ENCODE data around the gene OBSCN.

Gene OBSCN

GRCh38 chr1:228346731-228347130 is 138.9 kb downstream of the OBSCN start:
- TF ChIP-seq CTCF (IDR thresholded peaks at IDR 0.05; ENCODE audit: low read depth, low read length), result no peak

GRCh38 chr1:228347181-228347580 is 139.3 kb downstream of the OBSCN start:
- no peak for DNase-seq (ENCODE audit: low read depth, low spot score)
- in situ Hi-C loops (cut with HindIII; ENCODE audit: low sequenced_read_pairs), result no loop called here
- no peak for TF ChIP-seq CTCF (IDR thresholded peaks at IDR 0.05; ENCODE audit: low read depth, low read length)

More at GRCh38 chr1:228346731-228347130, 138.9 kb downstream of the OBSCN start:
- H3K4me3 ChIP-seq (ENCODE audit: low read depth, low read length), result no peak overlapping the region
- in situ Hi-C loops (cut with HindIII; ENCODE audit: low sequenced_read_pairs), result no loop called here
- DNase-seq (ENCODE audit: low read depth, low spot score), result no peak

GRCh38 chr1:228348708-228349467 is 141.0 kb downstream of the OBSCN start:
- DNase-seq (ENCODE audit: low read depth, low spot score), result no peak
- no peak for TF ChIP-seq CTCF (IDR thresholded peaks at IDR 0.05; ENCODE audit: low read depth, low read length)
- in situ Hi-C loops (cut with HindIII; ENCODE audit: low sequenced_read_pairs), result no loop called here
- no peak overlapping the region for H3K4me3 ChIP-seq (ENCODE audit: low read depth, low read length)

More at GRCh38 chr1:228347181-228347580, 139.3 kb downstream of the OBSCN start:
- H3K4me3 ChIP-seq (ENCODE audit: low read depth, low read length), result no peak overlapping the region

GRCh38 chr1:228349701-228350171 is 141.9 kb downstream of the OBSCN start:
- no peak for TF ChIP-seq CTCF (IDR thresholded peaks at IDR 0.05; ENCODE audit: low read depth, low read length)
- no peak for DNase-seq (ENCODE audit: low read depth, low spot score)
- in situ Hi-C loops (cut with HindIII; ENCODE audit: low sequenced_read_pairs), result no loop called here
- no peak overlapping the region for H3K4me3 ChIP-seq (ENCODE audit: low read depth, low read length)

- no peak for TF ChIP-seq CTCF (IDR thresholded peaks at IDR 0.05; ENCODE audit: low read depth, low read length)
- H3K4me3 ChIP-seq (ENCODE audit: low read depth, low read length), result no peak overlapping the region
- in situ Hi-C loops (cut with HindIII; ENCODE audit: low sequenced_read_pairs), result no loop called here
- no peak for DNase-seq (ENCODE audit: low read depth, low spot score)
These were observed 142.4 kb downstream of the OBSCN start for GRCh38 chr1:228350179-228350742.

GRCh38 chr1:228350831-228351781 is 143.3 kb downstream of the OBSCN start:
- TF ChIP-seq CTCF (IDR thresholded peaks at IDR 0.05; ENCODE audit: low read depth, low read length), result no peak
- in situ Hi-C loops (cut with HindIII; ENCODE audit: low sequenced_read_pairs), result no loop called here
- DNase-seq (ENCODE audit: low read depth, low spot score), result no peak
- H3K4me3 ChIP-seq (ENCODE audit: low read depth, low read length), result no peak overlapping the region
